Mesendoderm (in vitro differentiated cells): ENCODE measurements around the gene RPS15A.
A peak's percentile ranks its signal among the peaks of the same experiment; 100 is the strongest.

Experiments
- DNase-seq: peaks from one replicate; pipeline ENCODE4 v3.0.0; 2013
- H2AK5ac ChIP-seq: 2 replicates; pipeline ENCODE4 v1.6.1; 2013; ENCODE audit warnings: low read length, inconsistent platforms
- H2BK120ac ChIP-seq: 2 replicates; pipeline ENCODE4 v1.6.1; 2013; ENCODE audit warnings: low read depth, mild to moderate bottlenecking, low read length, moderate library complexity, mixed read lengths
- H2BK15ac ChIP-seq: replicated peaks from 2 replicates; pipeline ENCODE4 v1.6.1; 2013; ENCODE audit warnings: low read depth, mild to moderate bottlenecking, moderate library complexity
- H2BK5ac ChIP-seq: 2 replicates; pipeline ENCODE4 v1.6.1; 2013; ENCODE audit warnings: low read length, inconsistent platforms
- H3K18ac ChIP-seq: 2 replicates; pipeline ENCODE4 v1.6.1; 2013; ENCODE audit warnings: mild to moderate bottlenecking, low read length, mixed read lengths
- H3K23ac ChIP-seq: one replicate; pipeline ENCODE4 v1.6.1; 2013; ENCODE audit warnings: low read length
- H3K27ac ChIP-seq: 2 replicates; pipeline ENCODE4 v1.5.1; 2013; ENCODE audit warnings: low read depth, mild to moderate bottlenecking, inconsistent platforms, low read length, moderate library complexity
- H3K27me3 ChIP-seq: 2 replicates; pipeline ENCODE4 v1.6.1; 2013; ENCODE audit warnings: low read length, control low read depth, mild to moderate bottlenecking, inconsistent platforms; ENCODE audit not compliant: insufficient read depth, poor library complexity
- H3K36me3 ChIP-seq: 2 replicates; pipeline ENCODE4 v1.6.1; 2013; ENCODE audit warnings: low read length, inconsistent platforms; ENCODE audit not compliant: control insufficient read depth, insufficient read depth
- H3K4ac ChIP-seq: one replicate; pipeline ENCODE4 v1.6.1; 2013; ENCODE audit warnings: low read depth, mild to moderate bottlenecking, low read length, moderate library complexity
- H3K4me1 ChIP-seq: 2 replicates; pipeline ENCODE4 v1.6.1; 2013; ENCODE audit warnings: low read depth, low read length, inconsistent platforms; ENCODE audit not compliant: control insufficient read depth
- H3K4me2 ChIP-seq: 2 replicates; pipeline ENCODE4 v1.6.1; 2013; ENCODE audit warnings: low read length
- H3K4me3 ChIP-seq: 2 replicates; pipeline ENCODE4 v1.5.1; 2013; ENCODE audit warnings: mild to moderate bottlenecking, low read length
- H3K56ac ChIP-seq: one replicate; pipeline ENCODE4 v1.6.1; 2013; ENCODE audit warnings: low read length
- H3K79me1 ChIP-seq: 2 replicates; pipeline ENCODE4 v1.6.1; 2013; ENCODE audit warnings: low read length, inconsistent platforms
- H3K79me2 ChIP-seq: 2 replicates; pipeline ENCODE4 v1.6.1; 2013; ENCODE audit warnings: mild to moderate bottlenecking, low read length; ENCODE audit not compliant: control insufficient read depth, insufficient read depth
- H3K9ac ChIP-seq: 2 replicates; pipeline ENCODE4 v1.6.1; 2013; ENCODE audit warnings: low read length, inconsistent platforms
- H4K5ac ChIP-seq: one replicate; pipeline ENCODE4 v1.6.1; 2013; ENCODE audit warnings: low read length
- H4K8ac ChIP-seq: one replicate; pipeline ENCODE4 v1.6.1; 2013; ENCODE audit warnings: low read depth, mild to moderate bottlenecking, control low read depth, low read length, moderate library complexity
- WGBS: extraction: QIAGEN DNeasy Blood & Tissue Kit; methylation state at CpG from one replicate; pipeline ENCODE4 v1.1.7; 2013; ENCODE audit warnings: low lambda C conversion rate, missing lambda C conversion rate; ENCODE audit not compliant: insufficient coverage; ENCODE audit errors: extremely low coverage; 5-methylcytosine and 5-hydroxymethylcytosine counted together

RPS15A gene

DNA sequence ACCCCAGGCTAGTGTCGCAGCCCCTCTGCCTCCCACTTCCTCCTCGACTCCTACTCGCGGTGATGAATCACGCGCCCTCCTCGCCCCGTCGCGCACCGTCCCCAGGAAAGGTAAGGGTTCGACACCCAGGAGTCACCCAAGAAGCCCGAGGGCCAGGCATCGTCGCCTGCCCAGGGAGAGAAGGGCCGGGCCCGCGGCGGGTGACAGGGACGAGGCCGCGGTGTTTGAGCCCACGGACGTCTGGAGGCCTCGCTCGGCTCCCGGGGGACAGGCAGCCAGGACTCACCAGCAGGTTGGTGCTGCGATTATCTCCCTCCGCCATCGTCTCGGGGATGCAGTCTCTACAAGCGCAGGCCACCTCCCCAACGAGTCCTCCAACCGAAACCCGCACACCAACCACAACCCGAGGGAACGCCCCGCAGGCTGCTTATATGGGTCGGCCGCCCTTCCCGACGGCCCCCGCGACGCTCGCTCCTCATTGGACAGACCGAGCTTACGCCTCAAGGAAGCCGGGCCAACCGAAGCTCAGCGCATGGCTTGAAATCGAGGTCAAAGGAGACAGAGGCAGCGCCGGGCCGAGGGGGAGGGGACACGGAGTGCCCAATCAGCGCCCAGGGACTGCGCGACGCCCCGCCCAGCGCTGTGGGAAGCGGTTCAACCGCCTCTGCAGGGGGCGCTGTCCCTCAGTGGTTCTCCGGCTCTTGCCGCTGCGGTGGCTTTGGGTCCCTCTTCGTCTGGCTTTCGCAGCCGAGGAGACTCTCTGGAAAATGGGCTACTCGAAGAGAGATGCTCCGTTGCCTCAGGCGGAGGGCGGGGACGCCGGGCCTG is 11.2 kb upstream of the RPS15A start, which contains the start of gene ARL6IP1:
ARL6IP1 (minus strand) TSS at position 405 of the 828 bp plus-strand sequence; CDS start at position 322, 83 bp downstream.
- H3K23ac ChIP-seq, result peak within 1 kb of the TSS; percentile 92
- H3K9ac ChIP-seq, result peak within 1 kb of the TSS; percentile 95
- H3K79me1 ChIP-seq, result peaks cover 4% of the 10 kb centered on the region
- H2BK15ac ChIP-seq, result no peak within 1 kb of the TSS
- peak; percentile 100 for DNase-seq
- peaks cover 6% of the 10 kb centered on the region for H3K4me1 ChIP-seq
- H3K79me2 ChIP-seq, result peaks cover 37% of the 10 kb centered on the region
- peak within 1 kb of the TSS; percentile 96 for H3K27ac ChIP-seq
- no peak within 1 kb of the TSS for H4K8ac ChIP-seq
- H3K56ac ChIP-seq, result peak within 1 kb of the TSS; percentile 98
- H3K18ac ChIP-seq, result peak within 1 kb of the TSS; percentile 12
- H3K36me3 ChIP-seq, result peaks cover 2% of the 10 kb centered on the region
- no CpG with 5 or more reads among the region's 77 CpGs for WGBS
- H3K4ac ChIP-seq, result peak within 1 kb of the TSS; percentile 70
- H2AK5ac ChIP-seq, result peak within 1 kb of the TSS; percentile 43
- H4K5ac ChIP-seq, result peak within 1 kb of the TSS; percentile 33
- no peak within 1 kb of the TSS for H2BK120ac ChIP-seq
- H2BK5ac ChIP-seq, result peak within 1 kb of the TSS; percentile 85
- peak within 1 kb of the TSS; percentile 85 for H3K4me2 ChIP-seq
- H3K4me3 ChIP-seq, result peak within 1 kb of the TSS; percentile 91
- no peaks in the 10 kb centered on the region for H3K27me3 ChIP-seq

DNA sequence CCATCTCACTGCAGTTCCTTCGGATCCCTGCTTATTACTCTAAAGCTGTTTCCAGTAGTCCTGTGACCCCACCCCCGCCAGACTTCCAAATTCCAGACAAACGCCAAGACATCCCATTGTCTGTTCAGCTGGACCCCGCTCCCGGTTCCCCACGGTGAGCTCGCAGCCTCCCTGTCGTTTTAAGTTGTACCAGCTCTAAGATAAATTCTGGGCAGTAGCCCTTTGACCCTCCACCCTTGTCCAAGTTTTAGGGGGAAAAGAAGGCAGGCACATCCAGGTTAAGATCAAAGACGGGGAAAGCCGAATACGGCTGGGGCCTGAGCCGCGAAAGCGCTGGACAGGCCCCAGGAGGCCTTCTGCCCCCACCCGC is 10.6 kb upstream of the RPS15A start:
- peak overlapping the region; percentile 85 for H3K4me2 ChIP-seq
- WGBS, result no CpG with 5 or more reads among the region's 15 CpGs

DNA sequence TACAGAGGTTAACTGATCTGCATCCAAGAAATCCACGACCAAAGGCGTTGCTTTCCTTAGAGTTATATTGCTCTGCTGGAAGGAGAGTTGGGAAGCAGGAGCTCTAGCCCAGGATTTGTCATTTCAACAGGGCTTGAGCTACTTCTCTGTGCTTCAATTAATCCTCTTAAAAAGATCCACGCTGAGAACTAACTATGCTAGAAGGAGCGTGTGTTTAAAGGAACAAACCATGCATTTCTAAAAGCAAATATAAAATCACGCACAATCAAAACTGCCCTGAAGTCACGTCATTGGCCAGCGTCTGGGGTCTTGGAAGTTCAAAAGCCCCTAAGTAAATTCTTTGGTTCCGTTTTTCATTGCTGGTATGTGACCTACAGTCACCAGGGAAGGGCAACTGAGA is 10.2 kb upstream of the RPS15A start:
- no peak overlapping the region for H3K4ac ChIP-seq
- H3K4me1 ChIP-seq, result peaks cover 4% of the 10 kb centered on the region
- no peak overlapping the region for H3K23ac ChIP-seq
- H3K56ac ChIP-seq, result peak overlapping the region; percentile 98
- no peak overlapping the region for H3K27ac ChIP-seq
- no peaks in the 10 kb centered on the region for H3K27me3 ChIP-seq
- H3K36me3 ChIP-seq, result peaks cover 2% of the 10 kb centered on the region
- H4K5ac ChIP-seq, result no peak overlapping the region
- no peak overlapping the region for H4K8ac ChIP-seq
- H3K4me2 ChIP-seq, result peak overlapping the region; percentile 85
- no peak overlapping the region for H3K18ac ChIP-seq
- WGBS, result no CpG with 5 or more reads among the region's 8 CpGs
- no peak for DNase-seq
- no peak overlapping the region for H2AK5ac ChIP-seq
- peak overlapping the region; percentile 95 for H3K9ac ChIP-seq
- no peak overlapping the region for H2BK15ac ChIP-seq
- H2BK5ac ChIP-seq, result no peak overlapping the region
- no peak overlapping the region for H2BK120ac ChIP-seq
- peaks cover 37% of the 10 kb centered on the region for H3K79me2 ChIP-seq
- peaks cover 6% of the 10 kb centered on the region for H3K79me1 ChIP-seq
- peak overlapping the region; percentile 91 for H3K4me3 ChIP-seq

More for the DNA sequence above, 10.6 kb upstream of the RPS15A start:
- H3K56ac ChIP-seq, result peak overlapping the region; percentile 98
- H3K4me1 ChIP-seq, result peaks cover 4% of the 10 kb centered on the region
- H3K9ac ChIP-seq, result peak overlapping the region; percentile 95
- no peak overlapping the region for H3K27ac ChIP-seq
- no peak overlapping the region for H2BK120ac ChIP-seq
- H2AK5ac ChIP-seq, result no peak overlapping the region
- H3K79me2 ChIP-seq, result peaks cover 37% of the 10 kb centered on the region
- H2BK5ac ChIP-seq, result peak overlapping the region; percentile 85
- H3K23ac ChIP-seq, result peak overlapping the region; percentile 92
- no peak overlapping the region for H2BK15ac ChIP-seq
- DNase-seq, result peak; percentile 44
- H3K4me3 ChIP-seq, result peak overlapping the region; percentile 91
- H3K36me3 ChIP-seq, result peaks cover 2% of the 10 kb centered on the region
- peaks cover 6% of the 10 kb centered on the region for H3K79me1 ChIP-seq
- H4K8ac ChIP-seq, result no peak overlapping the region
- no peak overlapping the region for H4K5ac ChIP-seq
- peak overlapping the region; percentile 12 for H3K18ac ChIP-seq
- peak overlapping the region; percentile 57 for H3K4ac ChIP-seq
- H3K27me3 ChIP-seq, result no peaks in the 10 kb centered on the region

- H4K8ac ChIP-seq, result no peak overlapping the region
- H3K18ac ChIP-seq, result no peak overlapping the region
- no peak overlapping the region for H3K4ac ChIP-seq
- peaks cover 4% of the 10 kb centered on the region for H3K4me1 ChIP-seq
- no peak overlapping the region for H2BK5ac ChIP-seq
- no peak overlapping the region for H2BK120ac ChIP-seq
- H3K79me2 ChIP-seq, result peaks cover 37% of the 10 kb centered on the region
- H3K9ac ChIP-seq, result peak overlapping the region; percentile 95
- peak overlapping the region; percentile 56 for H3K56ac ChIP-seq
- H3K79me1 ChIP-seq, result peaks cover 6% of the 10 kb centered on the region
- H2BK15ac ChIP-seq, result no peak overlapping the region
- no peak overlapping the region for H2AK5ac ChIP-seq
- H3K4me3 ChIP-seq, result no peak overlapping the region
- H3K27me3 ChIP-seq, result no peaks in the 10 kb centered on the region
- H3K36me3 ChIP-seq, result peaks cover 3% of the 10 kb centered on the region
- no peak overlapping the region for H4K5ac ChIP-seq
- no CpG with 5 or more reads among the region's 3 CpGs for WGBS
- no peak for DNase-seq
- peak overlapping the region; percentile 85 for H3K4me2 ChIP-seq
- no peak overlapping the region for H3K23ac ChIP-seq
- no peak overlapping the region for H3K27ac ChIP-seq
Measured at GRCh38 chr16:18799500-18799899, 9.4 kb upstream of the RPS15A start.

DNA sequence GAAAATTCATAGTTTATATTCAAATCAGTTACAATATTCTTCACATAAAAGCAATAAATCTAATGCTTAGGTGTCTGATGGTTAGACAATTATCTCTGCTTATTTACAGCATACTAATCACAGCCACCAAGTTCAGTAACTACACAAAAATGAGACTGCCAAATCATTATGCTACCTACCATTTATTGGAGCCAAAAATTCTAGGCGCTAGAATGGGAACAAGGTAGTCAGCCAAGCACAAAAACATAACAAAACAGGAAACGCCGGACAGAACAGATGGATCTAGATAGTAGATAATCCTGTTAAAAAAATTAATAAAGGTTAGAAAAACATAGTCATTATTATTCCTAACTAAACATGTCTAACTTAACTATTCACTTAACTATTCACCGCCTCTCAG is 7.6 kb upstream of the RPS15A start:
- H3K4me2 ChIP-seq, result no peak overlapping the region
- H3K27ac ChIP-seq, result no peak overlapping the region
- peaks cover 7% of the 10 kb centered on the region for H3K36me3 ChIP-seq
- H3K56ac ChIP-seq, result no peak overlapping the region
- peaks cover 6% of the 10 kb centered on the region for H3K79me1 ChIP-seq
- H3K23ac ChIP-seq, result no peak overlapping the region
- no peaks in the 10 kb centered on the region for H3K27me3 ChIP-seq
- H2AK5ac ChIP-seq, result no peak overlapping the region
- H2BK120ac ChIP-seq, result no peak overlapping the region
- H3K4me1 ChIP-seq, result no peaks in the 10 kb centered on the region
- no peak for DNase-seq
- peaks cover 37% of the 10 kb centered on the region for H3K79me2 ChIP-seq
- H2BK15ac ChIP-seq, result no peak overlapping the region
- no peak overlapping the region for H4K8ac ChIP-seq
- H3K4me3 ChIP-seq, result no peak overlapping the region
- H4K5ac ChIP-seq, result no peak overlapping the region
- no peak overlapping the region for H3K9ac ChIP-seq
- no peak overlapping the region for H3K4ac ChIP-seq
- H2BK5ac ChIP-seq, result no peak overlapping the region
- WGBS, result no CpG with 5 or more reads among the region's 4 CpGs
- H3K18ac ChIP-seq, result no peak overlapping the region
